ENCODE results near the gene ANP32D. TPM values are rescaled to one million over a fixed set of nuclear protein-coding genes. Genes with fewer than 3 reads are reported as not detected.
"Not testable (repeated sequence)": the region's sequence is repeated elsewhere in the genome, so short reads cannot be mapped to it uniquely, and the experiment has no call there.

The ANP32D gene
- total and polyA plus RNA-seq, 9 of the 15 experiments (the other 6 are each of a cell fraction or from before 2014, with no cell fraction given), result not detected

DNA sequence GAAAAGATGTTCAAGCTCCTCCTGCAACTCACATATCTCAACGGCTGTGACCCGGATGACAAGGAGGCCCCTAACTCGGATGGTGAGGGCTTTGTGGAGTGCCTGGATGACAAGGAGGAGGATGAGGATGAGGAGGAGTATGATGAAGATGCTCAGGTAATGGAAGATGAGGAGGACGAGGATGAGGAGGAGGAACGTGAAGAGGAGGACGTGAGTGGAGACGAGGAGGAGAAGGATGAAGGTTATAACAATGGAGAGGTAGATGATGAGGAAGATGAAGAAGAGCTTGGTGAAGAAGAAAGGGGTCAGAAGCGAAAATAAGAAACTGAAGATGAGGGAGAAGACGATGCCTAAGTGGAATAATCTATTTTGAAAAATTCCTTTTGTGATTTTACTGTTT, 702 bp downstream of the ANP32D start (continued):
- TF ChIP-seq, protein P1, sequence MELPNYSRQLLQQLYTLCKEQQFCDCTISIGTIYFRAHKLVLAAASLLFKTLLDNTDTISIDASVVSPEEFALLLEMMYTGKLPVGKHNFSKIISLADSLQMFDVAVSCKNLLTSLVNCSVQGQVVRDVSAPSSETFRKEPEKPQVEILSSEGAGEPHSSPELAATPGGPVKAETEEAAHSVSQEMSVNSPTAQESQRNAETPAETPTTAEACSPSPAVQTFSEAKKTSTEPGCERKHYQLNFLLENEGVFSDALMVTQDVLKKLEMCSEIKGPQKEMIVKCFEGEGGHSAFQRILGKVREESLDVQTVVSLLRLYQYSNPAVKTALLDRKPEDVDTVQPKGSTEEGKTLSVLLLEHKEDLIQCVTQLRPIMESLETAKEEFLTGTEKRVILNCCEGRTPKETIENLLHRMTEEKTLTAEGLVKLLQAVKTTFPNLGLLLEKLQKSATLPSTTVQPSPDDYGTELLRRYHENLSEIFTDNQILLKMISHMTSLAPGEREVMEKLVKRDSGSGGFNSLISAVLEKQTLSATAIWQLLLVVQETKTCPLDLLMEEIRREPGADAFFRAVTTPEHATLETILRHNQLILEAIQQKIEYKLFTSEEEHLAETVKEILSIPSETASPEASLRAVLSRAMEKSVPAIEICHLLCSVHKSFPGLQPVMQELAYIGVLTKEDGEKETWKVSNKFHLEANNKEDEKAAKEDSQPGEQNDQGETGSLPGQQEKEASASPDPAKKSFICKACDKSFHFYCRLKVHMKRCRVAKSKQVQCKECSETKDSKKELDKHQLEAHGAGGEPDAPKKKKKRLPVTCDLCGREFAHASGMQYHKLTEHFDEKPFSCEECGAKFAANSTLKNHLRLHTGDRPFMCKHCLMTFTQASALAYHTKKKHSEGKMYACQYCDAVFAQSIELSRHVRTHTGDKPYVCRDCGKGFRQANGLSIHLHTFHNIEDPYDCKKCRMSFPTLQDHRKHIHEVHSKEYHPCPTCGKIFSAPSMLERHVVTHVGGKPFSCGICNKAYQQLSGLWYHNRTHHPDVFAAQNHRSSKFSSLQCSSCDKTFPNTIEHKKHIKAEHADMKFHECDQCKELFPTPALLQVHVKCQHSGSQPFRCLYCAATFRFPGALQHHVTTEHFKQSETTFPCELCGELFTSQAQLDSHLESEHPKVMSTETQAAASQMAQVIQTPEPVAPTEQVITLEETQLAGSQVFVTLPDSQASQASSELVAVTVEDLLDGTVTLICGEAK (IDR thresholded peaks at IDR 0.05), result no peak
- TF ChIP-seq, protein P1 (CRISPR knock-in tag; IDR thresholded peaks at IDR 0.05), result no peak
- no peak for TF ChIP-seq ZNF76 (CRISPR knock-in tag; IDR thresholded peaks at IDR 0.05; ENCODE audit: borderline replicate concordance)
- no peak for TF ChIP-seq ZNF143 (CRISPR knock-in tag; IDR thresholded peaks at IDR 0.05)
- no peak for TF ChIP-seq ETV5 (CRISPR knock-in tag; IDR thresholded peaks at IDR 0.05; ENCODE audit: low read depth)
- no peak for TF ChIP-seq CBX3 (IDR thresholded peaks at IDR 0.05; ENCODE audit: borderline replicate concordance in 1 of 2, low read length in 2 of 2)
- no peak for TF ChIP-seq SMAD3 (CRISPR knock-in tag; conservative IDR thresholded peaks at IDR 0.05)
- no peak for TF ChIP-seq KDM5B (IDR thresholded peaks at IDR 0.05; ENCODE audit: insufficient replicate concordance, low read depth, low read length)

DNA sequence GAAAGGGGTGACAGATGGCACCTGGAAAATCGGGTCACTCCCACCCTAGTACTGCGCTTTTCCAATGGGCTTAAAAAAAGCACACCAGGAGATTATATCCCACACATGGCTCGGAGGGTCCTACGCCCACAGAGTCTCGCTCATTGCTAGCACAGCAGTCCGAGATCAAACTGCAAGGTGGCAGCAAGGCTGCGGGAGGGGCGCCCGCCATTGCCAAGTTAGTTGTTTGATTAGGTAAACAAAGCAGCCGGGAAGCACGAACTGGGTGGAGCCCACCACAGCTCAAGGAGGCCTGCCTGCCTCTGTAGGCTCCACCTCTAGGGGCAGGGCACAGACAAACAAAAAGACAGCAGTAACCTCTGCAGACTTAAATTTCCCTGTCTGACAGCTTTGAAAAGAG, 2.1 kb downstream of the ANP32D start:
- H3K4me2 ChIP-seq (ENCODE audit: insufficient read depth, low read length); CTCF ChIA-PET (ENCODE audit: low intra/inter-chr PET ratio); DNase-seq (ENCODE audit: extremely low read depth in 1 of 4, low spot score in 3 of 4); H3K36me3 ChIP-seq (ENCODE audit: control insufficient read depth, insufficient read depth, low read length); H3K4me1 ChIP-seq (replicated peaks in 1 of 2; ENCODE audit: control insufficient read depth in 2 of 2, insufficient read depth in 2 of 2, low read length in 2 of 2); H3K9me3 ChIP-seq (replicated peaks; ENCODE audit: control insufficient read depth, insufficient read depth, low read depth, low read length); BruUV-seq (replicated peaks); H3K4me3 ChIP-seq; in situ Hi-C loops (cut with MboI); intact Hi-C loops (cut with micrococcal nuclease); H3K9ac ChIP-seq (ENCODE audit: insufficient read depth in 1 of 2, low read depth in 2 of 2, low read length in 2 of 2); H3K79me2 ChIP-seq (ENCODE audit: control insufficient read depth, insufficient read depth, low read length); H2AFZ ChIP-seq (ENCODE audit: low read depth, low read length); H4K20me1 ChIP-seq (replicated peaks; ENCODE audit: control insufficient read depth, insufficient read depth, low read length); FAIRE-seq; ATAC-seq; H3K27ac ChIP-seq (ENCODE audit: extremely low read depth, low read depth, low read length); H3K9me1 ChIP-seq (ENCODE audit: control insufficient read depth, insufficient read depth, low read length); H3K27me3 ChIP-seq (ENCODE audit: control insufficient read depth in 2 of 2, insufficient read depth in 2 of 2, low read length in 2 of 2): not testable (repeated sequence)
- 5% methylated on average over 11 of the region's 11 CpGs for WGBS (ENCODE audit: insufficient coverage, low coverage, missing lambda C conversion rate)
- POLR2A ChIA-PET, result interaction anchor here (0.6 kb wide), 1 partner anchor 53 kb away, joined by 3 read pairs; no protein-coding TSS in a partner anchor
